ENCODE measurements around the gene HSD17B11.

The HSD17B11 gene

GRCh38 chr4:87313756-87314155, 77.2 kb downstream of the HSD17B11 start:
- H3K36me3 ChIP-seq (ENCODE audit: control insufficient read depth in 2 of 2, insufficient read depth in 1 of 2, low read length in 2 of 2) = no peaks in the 10 kb centered on the region
- no peaks in the 10 kb centered on the region for H3K9me3 ChIP-seq (ENCODE audit: control insufficient read depth, insufficient read depth, low read depth, low read length)
- TF ChIP-seq ZNF292 (tag by site-specific recombination; IDR thresholded peaks at IDR 0.05; ENCODE audit: borderline replicate concordance, low read depth) (no peak), SCRT2 (tag by site-specific recombination; IDR thresholded peaks at IDR 0.05) (no peak), ZBTB26 (tag by site-specific recombination; optimal IDR thresholded peaks at IDR 0.05) (no peak), ZNF473 (tag by site-specific recombination; IDR thresholded peaks at IDR 0.05) (no peak), ZNF514 (tag by site-specific recombination; IDR thresholded peaks at IDR 0.05) (no peak), ZNF501 (tag by site-specific recombination; IDR thresholded peaks at IDR 0.05) (no peak), ZNF394 (tag by site-specific recombination; IDR thresholded peaks at IDR 0.05; ENCODE audit: borderline replicate concordance) (no peak), ZSCAN16 (tag by site-specific recombination; IDR thresholded peaks at IDR 0.05) (no peak), ZNF580 (tag by site-specific recombination; IDR thresholded peaks at IDR 0.05) (no peak), OSR2 (tag by site-specific recombination; IDR thresholded peaks at IDR 0.05) (no peak), RBAK (tag by site-specific recombination; IDR thresholded peaks at IDR 0.05) (no peak), FEZF1 (tag by site-specific recombination; IDR thresholded peaks at IDR 0.05) (no peak), ZBTB21 (tag by site-specific recombination; IDR thresholded peaks at IDR 0.05) (no peak)
- TF ChIP-seq, protein P1, sequence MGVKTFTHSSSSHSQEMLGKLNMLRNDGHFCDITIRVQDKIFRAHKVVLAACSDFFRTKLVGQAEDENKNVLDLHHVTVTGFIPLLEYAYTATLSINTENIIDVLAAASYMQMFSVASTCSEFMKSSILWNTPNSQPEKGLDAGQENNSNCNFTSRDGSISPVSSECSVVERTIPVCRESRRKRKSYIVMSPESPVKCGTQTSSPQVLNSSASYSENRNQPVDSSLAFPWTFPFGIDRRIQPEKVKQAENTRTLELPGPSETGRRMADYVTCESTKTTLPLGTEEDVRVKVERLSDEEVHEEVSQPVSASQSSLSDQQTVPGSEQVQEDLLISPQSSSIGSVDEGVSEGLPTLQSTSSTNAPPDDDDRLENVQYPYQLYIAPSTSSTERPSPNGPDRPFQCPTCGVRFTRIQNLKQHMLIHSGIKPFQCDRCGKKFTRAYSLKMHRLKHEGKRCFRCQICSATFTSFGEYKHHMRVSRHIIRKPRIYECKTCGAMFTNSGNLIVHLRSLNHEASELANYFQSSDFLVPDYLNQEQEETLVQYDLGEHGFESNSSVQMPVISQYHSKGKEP (tag by site-specific recombination; IDR thresholded peaks at IDR 0.05) = no peak
- H3K4me3 ChIP-seq (ENCODE audit: low read depth, low read length) = no peak overlapping the region
- no peaks in the 10 kb centered on the region for H3K4me1 ChIP-seq (ENCODE audit: control insufficient read depth, insufficient read depth, low read length)
- ChIA-PET CTCF (interaction anchor here (0.7 kb wide), 1 partner anchor 1335 kb away, joined by 4 read pairs; no protein-coding TSS in a partner anchor), POLR2A (no interaction called here)
- no peak overlapping the region for H3K27ac ChIP-seq (ENCODE audit: extremely low read depth, low read depth, low read length)

- POLR2A ChIA-PET = no interaction called here
- TF ChIP-seq SP7 (tag by site-specific recombination; IDR thresholded peaks at IDR 0.05) = no peak
- TF ChIP-seq KLF7 (tag by site-specific recombination; IDR thresholded peaks at IDR 0.05; ENCODE audit: borderline replicate concordance) = no peak
- no peak for TF ChIP-seq ZNF645 (tag by site-specific recombination; IDR thresholded peaks at IDR 0.05)
- no peak for TF ChIP-seq ZNF777 (tag by site-specific recombination; IDR thresholded peaks at IDR 0.05; ENCODE audit: borderline replicate concordance)
- TF ChIP-seq ZNF521 (tag by site-specific recombination; IDR thresholded peaks at IDR 0.05) = no peak
- TF ChIP-seq ZNF558 (tag by site-specific recombination; IDR thresholded peaks at IDR 0.05) = no peak
- TF ChIP-seq ZBTB17 (tag by site-specific recombination; IDR thresholded peaks at IDR 0.05) = no peak
- TF ChIP-seq, protein P2, sequence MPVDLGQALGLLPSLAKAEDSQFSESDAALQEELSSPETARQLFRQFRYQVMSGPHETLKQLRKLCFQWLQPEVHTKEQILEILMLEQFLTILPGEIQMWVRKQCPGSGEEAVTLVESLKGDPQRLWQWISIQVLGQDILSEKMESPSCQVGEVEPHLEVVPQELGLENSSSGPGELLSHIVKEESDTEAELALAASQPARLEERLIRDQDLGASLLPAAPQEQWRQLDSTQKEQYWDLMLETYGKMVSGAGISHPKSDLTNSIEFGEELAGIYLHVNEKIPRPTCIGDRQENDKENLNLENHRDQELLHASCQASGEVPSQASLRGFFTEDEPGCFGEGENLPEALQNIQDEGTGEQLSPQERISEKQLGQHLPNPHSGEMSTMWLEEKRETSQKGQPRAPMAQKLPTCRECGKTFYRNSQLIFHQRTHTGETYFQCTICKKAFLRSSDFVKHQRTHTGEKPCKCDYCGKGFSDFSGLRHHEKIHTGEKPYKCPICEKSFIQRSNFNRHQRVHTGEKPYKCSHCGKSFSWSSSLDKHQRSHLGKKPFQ (tag by site-specific recombination; IDR thresholded peaks at IDR 0.05) = no peak
- no peak for TF ChIP-seq ZNF580 (tag by site-specific recombination; IDR thresholded peaks at IDR 0.05)
- no peak for TF ChIP-seq ZBTB7A (tag by site-specific recombination; IDR thresholded peaks at IDR 0.05; ENCODE audit: low read depth)
- no peak for TF ChIP-seq ZNF624 (tag by site-specific recombination; IDR thresholded peaks at IDR 0.05)
- TF ChIP-seq ZNF169 (tag by site-specific recombination; IDR thresholded peaks at IDR 0.05) = no peak
- no peak for TF ChIP-seq KLF8 (tag by site-specific recombination; IDR thresholded peaks at IDR 0.05)
- no peak for TF ChIP-seq ZNF791 (tag by site-specific recombination; IDR thresholded peaks at IDR 0.05)
- TF ChIP-seq PRDM1 (tag by site-specific recombination; IDR thresholded peaks at IDR 0.05) = no peak
- Histone ChIP-seq H3K27ac (ENCODE audit: extremely low read depth, low read depth, low read length) (no peak overlapping the region), H3K4me3 (ENCODE audit: low read depth, low read length) (no peak overlapping the region), H3K4me1 (ENCODE audit: control insufficient read depth, insufficient read depth, low read length) (no peaks in the 10 kb centered on the region), H3K36me3 (ENCODE audit: control insufficient read depth in 2 of 2, insufficient read depth in 1 of 2, low read length in 2 of 2) (no peaks in the 10 kb centered on the region), H3K9me3 (ENCODE audit: control insufficient read depth, insufficient read depth, low read depth, low read length) (no peaks in the 10 kb centered on the region)
- CTCF ChIA-PET = interaction anchor here (0.5 kb wide), 1 partner anchor 593 kb away, joined by 3 read pairs; no protein-coding TSS in a partner anchor
Measured at GRCh38 chr4:87311684-87312083, 79.3 kb downstream of the HSD17B11 start.

Data from HEK293 (cell line).